ENCODE measurements around the gene RERGL.
"Not testable (repeated sequence)": the region's sequence is repeated elsewhere in the genome, so short reads cannot be mapped to it uniquely, and the experiment has no call there.

The RERGL gene

DNA sequence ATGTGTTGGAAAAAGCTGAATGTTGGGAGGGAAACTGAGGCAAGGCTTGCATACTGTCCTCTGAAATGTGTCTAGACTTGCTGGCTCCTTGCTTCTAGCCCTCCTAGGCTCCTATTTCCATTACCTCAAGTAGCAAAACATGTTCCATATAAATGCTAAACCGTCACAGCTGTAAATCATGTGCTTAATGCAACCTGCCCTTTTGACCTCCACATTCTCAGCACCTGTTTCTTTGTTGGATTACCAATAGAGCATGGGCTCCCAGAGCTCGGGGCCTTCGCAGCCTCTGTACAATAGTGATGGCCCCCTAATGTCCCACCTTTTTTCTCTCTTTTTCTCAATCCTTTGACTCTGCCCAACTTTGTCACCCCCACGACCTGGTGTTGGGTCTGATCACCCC lies 23.3 kb downstream of the RERGL start:
- TF ChIP-seq, protein P1, sequence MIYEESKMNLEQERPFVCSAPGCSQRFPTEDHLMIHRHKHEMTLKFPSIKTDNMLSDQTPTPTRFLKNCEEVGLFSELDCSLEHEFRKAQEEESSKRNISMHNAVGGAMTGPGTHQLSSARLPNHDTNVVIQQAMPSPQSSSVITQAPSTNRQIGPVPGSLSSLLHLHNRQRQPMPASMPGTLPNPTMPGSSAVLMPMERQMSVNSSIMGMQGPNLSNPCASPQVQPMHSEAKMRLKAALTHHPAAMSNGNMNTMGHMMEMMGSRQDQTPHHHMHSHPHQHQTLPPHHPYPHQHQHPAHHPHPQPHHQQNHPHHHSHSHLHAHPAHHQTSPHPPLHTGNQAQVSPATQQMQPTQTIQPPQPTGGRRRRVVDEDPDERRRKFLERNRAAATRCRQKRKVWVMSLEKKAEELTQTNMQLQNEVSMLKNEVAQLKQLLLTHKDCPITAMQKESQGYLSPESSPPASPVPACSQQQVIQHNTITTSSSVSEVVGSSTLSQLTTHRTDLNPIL (CRISPR knock-in tag; IDR thresholded peaks at IDR 0.05; ENCODE audit: low read depth), result no peak
- TF ChIP-seq, protein P2, sequence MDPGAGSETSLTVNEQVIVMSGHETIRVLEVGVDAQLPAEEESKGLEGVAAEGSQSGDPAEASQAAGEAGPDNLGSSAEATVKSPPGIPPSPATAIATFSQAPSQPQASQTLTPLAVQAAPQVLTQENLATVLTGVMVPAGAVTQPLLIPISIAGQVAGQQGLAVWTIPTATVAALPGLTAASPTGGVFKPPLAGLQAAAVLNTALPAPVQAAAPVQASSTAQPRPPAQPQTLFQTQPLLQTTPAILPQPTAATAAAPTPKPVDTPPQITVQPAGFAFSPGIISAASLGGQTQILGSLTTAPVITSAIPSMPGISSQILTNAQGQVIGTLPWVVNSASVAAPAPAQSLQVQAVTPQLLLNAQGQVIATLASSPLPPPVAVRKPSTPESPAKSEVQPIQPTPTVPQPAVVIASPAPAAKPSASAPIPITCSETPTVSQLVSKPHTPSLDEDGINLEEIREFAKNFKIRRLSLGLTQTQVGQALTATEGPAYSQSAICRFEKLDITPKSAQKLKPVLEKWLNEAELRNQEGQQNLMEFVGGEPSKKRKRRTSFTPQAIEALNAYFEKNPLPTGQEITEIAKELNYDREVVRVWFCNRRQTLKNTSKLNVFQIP (CRISPR knock-in tag; IDR thresholded peaks at IDR 0.05; ENCODE audit: borderline replicate concordance, low read depth), result no peak
- no peak for TF ChIP-seq GLIS3 (CRISPR knock-in tag; IDR thresholded peaks at IDR 0.05)
- TF ChIP-seq OSR1 (CRISPR knock-in tag; IDR thresholded peaks at IDR 0.05), result no peak
- no peak for TF ChIP-seq ESRRG (CRISPR knock-in tag; IDR thresholded peaks at IDR 0.05)
- TF ChIP-seq ZNF70 (CRISPR knock-in tag; IDR thresholded peaks at IDR 0.05), result no peak
- no peak for TF ChIP-seq ZNF565 (CRISPR knock-in tag; conservative IDR thresholded peaks at IDR 0.05; ENCODE audit: low read depth)
- no peak for TF ChIP-seq SNAI2 (CRISPR knock-in tag; IDR thresholded peaks at IDR 0.05)
- no peak for TF ChIP-seq RARB (CRISPR knock-in tag; IDR thresholded peaks at IDR 0.05)
- TF ChIP-seq CSDC2 (CRISPR knock-in tag; IDR thresholded peaks at IDR 0.05), result no peak
- TF ChIP-seq ISL1 (CRISPR knock-in tag; IDR thresholded peaks at IDR 0.05), result no peak
- TF ChIP-seq TOX (CRISPR knock-in tag; IDR thresholded peaks at IDR 0.05; ENCODE audit: borderline replicate concordance), result no peak
- no peak for TF ChIP-seq ZFP3 (CRISPR knock-in tag; IDR thresholded peaks at IDR 0.05)
- TF ChIP-seq BACH2 (CRISPR knock-in tag; IDR thresholded peaks at IDR 0.05; ENCODE audit: borderline replicate concordance), result no peak
- no peak for TF ChIP-seq PPARA (CRISPR knock-in tag; IDR thresholded peaks at IDR 0.05; ENCODE audit: borderline replicate concordance)
- TF ChIP-seq, protein P3, sequence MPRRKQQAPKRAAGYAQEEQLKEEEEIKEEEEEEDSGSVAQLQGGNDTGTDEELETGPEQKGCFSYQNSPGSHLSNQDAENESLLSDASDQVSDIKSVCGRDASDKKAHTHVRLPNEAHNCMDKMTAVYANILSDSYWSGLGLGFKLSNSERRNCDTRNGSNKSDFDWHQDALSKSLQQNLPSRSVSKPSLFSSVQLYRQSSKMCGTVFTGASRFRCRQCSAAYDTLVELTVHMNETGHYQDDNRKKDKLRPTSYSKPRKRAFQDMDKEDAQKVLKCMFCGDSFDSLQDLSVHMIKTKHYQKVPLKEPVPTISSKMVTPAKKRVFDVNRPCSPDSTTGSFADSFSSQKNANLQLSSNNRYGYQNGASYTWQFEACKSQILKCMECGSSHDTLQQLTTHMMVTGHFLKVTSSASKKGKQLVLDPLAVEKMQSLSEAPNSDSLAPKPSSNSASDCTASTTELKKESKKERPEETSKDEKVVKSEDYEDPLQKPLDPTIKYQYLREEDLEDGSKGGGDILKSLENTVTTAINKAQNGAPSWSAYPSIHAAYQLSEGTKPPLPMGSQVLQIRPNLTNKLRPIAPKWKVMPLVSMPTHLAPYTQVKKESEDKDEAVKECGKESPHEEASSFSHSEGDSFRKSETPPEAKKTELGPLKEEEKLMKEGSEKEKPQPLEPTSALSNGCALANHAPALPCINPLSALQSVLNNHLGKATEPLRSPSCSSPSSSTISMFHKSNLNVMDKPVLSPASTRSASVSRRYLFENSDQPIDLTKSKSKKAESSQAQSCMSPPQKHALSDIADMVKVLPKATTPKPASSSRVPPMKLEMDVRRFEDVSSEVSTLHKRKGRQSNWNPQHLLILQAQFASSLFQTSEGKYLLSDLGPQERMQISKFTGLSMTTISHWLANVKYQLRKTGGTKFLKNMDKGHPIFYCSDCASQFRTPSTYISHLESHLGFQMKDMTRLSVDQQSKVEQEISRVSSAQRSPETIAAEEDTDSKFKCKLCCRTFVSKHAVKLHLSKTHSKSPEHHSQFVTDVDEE (CRISPR knock-in tag; IDR thresholded peaks at IDR 0.05), result no peak
- no peak for ATAC-seq

DNA sequence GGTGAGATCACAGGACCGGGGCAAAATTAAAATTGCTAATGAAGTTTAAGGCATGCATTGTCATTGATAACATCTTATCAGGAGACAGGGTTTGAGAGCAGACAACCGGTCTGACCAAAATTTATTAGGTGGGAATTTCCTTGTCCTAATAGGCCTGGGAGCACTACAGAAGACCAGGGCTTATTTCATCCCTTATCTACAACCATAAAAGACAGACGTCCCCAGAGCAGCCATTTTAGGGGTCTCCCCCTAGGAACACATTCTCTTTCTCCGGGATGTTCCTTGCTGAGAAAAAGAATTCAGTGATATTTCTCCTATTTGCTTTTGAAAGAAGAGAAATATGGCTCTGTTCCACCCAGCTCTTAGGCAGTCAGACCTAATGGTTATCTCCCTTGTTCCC lies 27.1 kb downstream of the RERGL start:
- ATAC-seq, result not testable (repeated sequence)

DNA sequence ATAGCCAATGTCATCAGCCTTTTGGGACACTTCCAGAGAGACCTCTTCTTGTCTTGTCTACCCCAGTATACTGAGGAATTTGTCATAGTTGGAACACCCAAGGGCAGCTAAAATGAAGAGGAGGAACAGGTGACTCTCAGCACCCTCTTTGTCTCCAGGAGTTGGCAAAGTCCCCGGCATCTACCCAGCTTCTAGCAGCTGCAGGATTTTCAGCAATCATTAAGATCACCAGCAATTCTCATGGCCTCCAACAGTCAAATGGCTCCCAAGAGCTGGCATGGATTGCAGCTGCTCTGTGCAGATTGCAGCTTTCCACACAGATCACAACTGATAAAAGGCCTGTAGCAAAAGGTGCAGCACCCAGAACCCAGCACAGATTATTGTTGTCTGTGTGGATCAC lies 32.9 kb downstream of the RERGL start:
- ATAC-seq, result no peak

More for the DNA sequence above, 32.9 kb downstream of the RERGL start:
- TF ChIP-seq, protein P4, sequence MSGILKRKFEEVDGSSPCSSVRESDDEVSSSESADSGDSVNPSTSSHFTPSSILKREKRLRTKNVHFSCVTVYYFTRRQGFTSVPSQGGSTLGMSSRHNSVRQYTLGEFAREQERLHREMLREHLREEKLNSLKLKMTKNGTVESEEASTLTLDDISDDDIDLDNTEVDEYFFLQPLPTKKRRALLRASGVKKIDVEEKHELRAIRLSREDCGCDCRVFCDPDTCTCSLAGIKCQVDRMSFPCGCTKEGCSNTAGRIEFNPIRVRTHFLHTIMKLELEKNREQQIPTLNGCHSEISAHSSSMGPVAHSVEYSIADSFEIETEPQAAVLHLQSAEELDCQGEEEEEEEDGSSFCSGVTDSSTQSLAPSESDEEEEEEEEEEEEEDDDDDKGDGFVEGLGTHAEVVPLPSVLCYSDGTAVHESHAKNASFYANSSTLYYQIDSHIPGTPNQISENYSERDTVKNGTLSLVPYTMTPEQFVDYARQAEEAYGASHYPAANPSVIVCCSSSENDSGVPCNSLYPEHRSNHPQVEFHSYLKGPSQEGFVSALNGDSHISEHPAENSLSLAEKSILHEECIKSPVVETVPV (CRISPR knock-in tag; IDR thresholded peaks at IDR 0.05), result no peak
- TF ChIP-seq, protein P1 (CRISPR knock-in tag; IDR thresholded peaks at IDR 0.05; ENCODE audit: low read depth), result no peak
- TF ChIP-seq TCF4 (CRISPR knock-in tag; IDR thresholded peaks at IDR 0.05; ENCODE audit: borderline replicate concordance) (no peak), TOX (CRISPR knock-in tag; IDR thresholded peaks at IDR 0.05; ENCODE audit: borderline replicate concordance) (no peak), ZFP3 (CRISPR knock-in tag; IDR thresholded peaks at IDR 0.05) (no peak), RARB (CRISPR knock-in tag; IDR thresholded peaks at IDR 0.05) (no peak), PPARA (CRISPR knock-in tag; IDR thresholded peaks at IDR 0.05; ENCODE audit: borderline replicate concordance) (no peak), ZC3H10 (CRISPR knock-in tag; IDR thresholded peaks at IDR 0.05) (no peak), GLIS3 (CRISPR knock-in tag; IDR thresholded peaks at IDR 0.05) (no peak), ZNF565 (CRISPR knock-in tag; conservative IDR thresholded peaks at IDR 0.05; ENCODE audit: low read depth) (no peak), CSDC2 (CRISPR knock-in tag; IDR thresholded peaks at IDR 0.05) (no peak), BACH2 (CRISPR knock-in tag; IDR thresholded peaks at IDR 0.05; ENCODE audit: borderline replicate concordance) (no peak), ZNF70 (CRISPR knock-in tag; IDR thresholded peaks at IDR 0.05) (no peak), ZNF8 (CRISPR knock-in tag; IDR thresholded peaks at IDR 0.05) (no peak), ESRRG (CRISPR knock-in tag; IDR thresholded peaks at IDR 0.05) (no peak), ARNTL (CRISPR knock-in tag; IDR thresholded peaks at IDR 0.05; ENCODE audit: borderline replicate concordance, low read depth) (no peak), ISL1 (CRISPR knock-in tag; IDR thresholded peaks at IDR 0.05) (no peak)
- TF ChIP-seq, protein P2 (CRISPR knock-in tag; IDR thresholded peaks at IDR 0.05; ENCODE audit: borderline replicate concordance, low read depth), result no peak
- TF ChIP-seq, protein P5, sequence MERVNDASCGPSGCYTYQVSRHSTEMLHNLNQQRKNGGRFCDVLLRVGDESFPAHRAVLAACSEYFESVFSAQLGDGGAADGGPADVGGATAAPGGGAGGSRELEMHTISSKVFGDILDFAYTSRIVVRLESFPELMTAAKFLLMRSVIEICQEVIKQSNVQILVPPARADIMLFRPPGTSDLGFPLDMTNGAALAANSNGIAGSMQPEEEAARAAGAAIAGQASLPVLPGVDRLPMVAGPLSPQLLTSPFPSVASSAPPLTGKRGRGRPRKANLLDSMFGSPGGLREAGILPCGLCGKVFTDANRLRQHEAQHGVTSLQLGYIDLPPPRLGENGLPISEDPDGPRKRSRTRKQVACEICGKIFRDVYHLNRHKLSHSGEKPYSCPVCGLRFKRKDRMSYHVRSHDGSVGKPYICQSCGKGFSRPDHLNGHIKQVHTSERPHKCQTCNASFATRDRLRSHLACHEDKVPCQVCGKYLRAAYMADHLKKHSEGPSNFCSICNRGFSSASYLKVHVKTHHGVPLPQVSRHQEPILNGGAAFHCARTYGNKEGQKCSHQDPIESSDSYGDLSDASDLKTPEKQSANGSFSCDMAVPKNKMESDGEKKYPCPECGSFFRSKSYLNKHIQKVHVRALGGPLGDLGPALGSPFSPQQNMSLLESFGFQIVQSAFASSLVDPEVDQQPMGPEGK (CRISPR knock-in tag; IDR thresholded peaks at IDR 0.05; ENCODE audit: borderline replicate concordance), result no peak
- TF ChIP-seq, protein P3 (CRISPR knock-in tag; IDR thresholded peaks at IDR 0.05), result no peak

All from SK-N-SH treated with all-trans-retinoic acid at 6 μM for 48 hours (cell line).